Neural cell (in vitro differentiated cells): ENCODE data around the gene SREBF1. TPM values are rescaled to one million over a fixed set of nuclear protein-coding genes. Genes with fewer than 3 reads are reported as not detected.

ENCODE experiments used
- H2AFZ ChIP-seq: fragments of 200-600, 300-800 bp; sonication (generic), shearing (Covaris generic); 2 replicates; pipeline ENCODE4 v1.6.0; 2014; ENCODE audit warnings: low read depth, mild to moderate bottlenecking, antibody characterized with exemption, low read length, moderate library complexity
- H3F3A ChIP-seq: fragments of 200-600 bp; shearing (Covaris generic); 2 replicates; pipeline ENCODE4 v1.6.1; 2016; ENCODE audit warnings: mild to moderate bottlenecking, moderate library complexity, mixed read lengths, antibody characterized with exemption, low read length; ENCODE audit not compliant: insufficient read depth, poor library complexity, severe bottlenecking
- H3K27ac ChIP-seq: fragments of 200-600, 300-800 bp; sonication (generic), shearing (Covaris generic); 2 replicates; pipeline ENCODE4 v1.5.1; 2014; ENCODE audit warnings: mild to moderate bottlenecking, low read length, moderate library complexity
- H3K27me3 ChIP-seq: fragments of 300-800, 200-600 bp; sonication (generic), shearing (Covaris generic); 2 replicates; pipeline ENCODE4 v1.6.0; 2014; ENCODE audit warnings: mild to moderate bottlenecking, low read depth, low read length, moderate library complexity; ENCODE audit not compliant: insufficient read depth
- H3K36me3 ChIP-seq: fragments of 300-800, 200-600 bp; sonication (generic), shearing (Covaris generic); 2 replicates; pipeline ENCODE4 v1.5.1; 2014; ENCODE audit warnings: mild to moderate bottlenecking, antibody characterized with exemption, low read length, moderate library complexity; ENCODE audit not compliant: insufficient read depth
- H3K4me2 ChIP-seq: fragments of 300-800, 200-600 bp; sonication (generic), shearing (Covaris generic); 2 replicates; pipeline ENCODE4 v1.6.0; 2014; ENCODE audit warnings: mild to moderate bottlenecking, low read length
- H3K4me3 ChIP-seq: fragments of 300-800, 200-600 bp; sonication (generic), shearing (Covaris generic); 2 replicates; pipeline ENCODE4 v1.5.1; 2014; ENCODE audit warnings: mild to moderate bottlenecking, low read length, moderate library complexity
- H3K79me2 ChIP-seq: fragments of 200-600 bp; shearing (Covaris generic); replicated peaks from 2 replicates; pipeline ENCODE4 v1.6.0; 2014; ENCODE audit warnings: mild to moderate bottlenecking, low read length, moderate library complexity; ENCODE audit not compliant: insufficient read depth
- H3K9ac ChIP-seq: fragments of 300-800, 200-600 bp; sonication (generic), shearing (Covaris generic); 2 replicates; pipeline ENCODE4 v1.6.1; 2016; ENCODE audit warnings: mild to moderate bottlenecking, low read length, mixed read lengths
- H3K9me2 ChIP-seq: fragments of 200-600 bp; shearing (Covaris generic); 2 replicates; pipeline ENCODE4 v1.6.1; 2016; ENCODE audit warnings: mild to moderate bottlenecking, low read length, mixed read lengths; ENCODE audit not compliant: insufficient read depth
- H3K9me3 ChIP-seq: fragments of 200-600, 300-800 bp; sonication (generic), shearing (Covaris generic); 2 replicates; pipeline ENCODE4 v1.6.1; 2016; ENCODE audit warnings: mild to moderate bottlenecking, mixed run types, low read length, moderate library complexity, mixed read lengths
- H4K20me1 ChIP-seq: fragments of 200-600 bp; shearing (Covaris generic); 2 replicates; pipeline ENCODE4 v1.6.1; 2016; ENCODE audit warnings: mild to moderate bottlenecking, mixed run types; ENCODE audit not compliant: insufficient read depth
- CTCF ChIP-seq: fragments of 450-650 bp; IDR thresholded peaks from 2 replicates; pipeline ENCODE4 v1.5.1; 2014; ENCODE audit warnings: antibody characterized with exemption, mild to moderate bottlenecking, moderate library complexity; ENCODE audit not compliant: poor library complexity, severe bottlenecking
- EP300 ChIP-seq: fragments of 450-650 bp; conservative IDR thresholded peaks from 2 replicates; pipeline ENCODE4 v1.6.1; 2014; ENCODE audit warnings: antibody characterized with exemption, mild to moderate bottlenecking, moderate library complexity; ENCODE audit not compliant: poor library complexity, severe bottlenecking
- EZH2 ChIP-seq: fragments of 200-600, 300-800 bp; shearing (Covaris generic), sonication (generic); IDR thresholded peaks from 2 replicates; pipeline ENCODE4 v1.6.1; 2014; ENCODE audit warnings: antibody characterized with exemption, low read length, borderline replicate concordance, mild to moderate bottlenecking; ENCODE audit not compliant: insufficient read depth, poor library complexity, severe bottlenecking
- MXI1 ChIP-seq: fragments of 450-650 bp; conservative IDR thresholded peaks from 2 replicates; pipeline ENCODE4 v1.6.1; 2014; ENCODE audit warnings: antibody characterized with exemption, mild to moderate bottlenecking; ENCODE audit not compliant: poor library complexity, severe bottlenecking
- POLR2AphosphoS5 ChIP-seq: IDR thresholded peaks from 2 replicates; pipeline ENCODE4 v1.6.1; 2012
- RAD21 ChIP-seq: fragments of 450-650 bp; conservative IDR thresholded peaks from 2 replicates; pipeline ENCODE4 v1.6.1; 2014; ENCODE audit warnings: antibody characterized with exemption, mild to moderate bottlenecking, moderate library complexity
- REST ChIP-seq: IDR thresholded peaks from 2 replicates; pipeline ENCODE4 v1.6.1; 2012; ENCODE audit warnings: borderline replicate concordance
- SMC3 ChIP-seq: fragments of 450-650 bp; conservative IDR thresholded peaks from 2 replicates; pipeline ENCODE4 v1.6.1; 2014; ENCODE audit warnings: antibody characterized with exemption, mild to moderate bottlenecking, moderate library complexity; ENCODE audit not compliant: poor library complexity
- TAF1 ChIP-seq: IDR thresholded peaks from 2 replicates; pipeline ENCODE4 v1.6.1; 2012; ENCODE audit warnings: low read depth
- polyA plus RNA-seq: library from polyadenylated mRNA; depleted of rRNA; stranded (reverse); fragments of >200 nt; gene quantifications from 2 replicates; pipeline ENCODE4 v1.2.3, GENCODE V29; 2014

SREBF1 gene
- polyA plus RNA-seq, 1 donor from 2014 or later: 22.5 TPM

GRCh38 chr17:17805575-17805974, 31.2 kb downstream of the SREBF1 start:
- H4K20me1 ChIP-seq: peaks cover 6% of the 10 kb centered on the region
- no peaks in the 10 kb centered on the region for H3K9me2 ChIP-seq
- H3K79me2 ChIP-seq: peaks cover 17% of the 10 kb centered on the region
- no peak overlapping the region for H2AFZ ChIP-seq
- H3K9ac ChIP-seq: no peak overlapping the region
- no peaks in the 10 kb centered on the region for H3K9me3 ChIP-seq
- no peaks in the 10 kb centered on the region for H3K36me3 ChIP-seq
- no peak for TF ChIP-seq SMC3
- TF ChIP-seq CTCF: no peak
- no peak for TF ChIP-seq EZH2
- no peak for TF ChIP-seq TAF1
- no peak overlapping the region for H3K27ac ChIP-seq
- H3K4me2 ChIP-seq: no peak overlapping the region
- H3F3A ChIP-seq: no peaks in the 10 kb centered on the region
- H3K4me3 ChIP-seq: no peak overlapping the region
- no peaks in the 10 kb centered on the region for H3K27me3 ChIP-seq

GRCh38 chr17:17804007-17804406, 32.8 kb downstream of the SREBF1 start:
- H3K9ac ChIP-seq: no peak overlapping the region
- H3K79me2 ChIP-seq: peaks cover 32% of the 10 kb centered on the region
- no peaks in the 10 kb centered on the region for H3K9me2 ChIP-seq
- H2AFZ ChIP-seq: no peak overlapping the region
- no peak overlapping the region for H3K4me2 ChIP-seq
- H3K4me3 ChIP-seq: no peak overlapping the region
- H3K36me3 ChIP-seq: no peaks in the 10 kb centered on the region
- H3F3A ChIP-seq: no peaks in the 10 kb centered on the region
- peaks cover 6% of the 10 kb centered on the region for H4K20me1 ChIP-seq
- H3K27ac ChIP-seq: no peak overlapping the region
- TF ChIP-seq EP300: no peak
- no peak for TF ChIP-seq POLR2AphosphoS5
- no peak for TF ChIP-seq CTCF
- no peak for TF ChIP-seq RAD21
- TF ChIP-seq EZH2: no peak
- TF ChIP-seq TAF1: no peak
- no peak for TF ChIP-seq REST
- TF ChIP-seq MXI1: no peak
- TF ChIP-seq SMC3: no peak
- no peaks in the 10 kb centered on the region for H3K27me3 ChIP-seq
- no peaks in the 10 kb centered on the region for H3K9me3 ChIP-seq
